GM23338 (cell line): ENCODE data around the gene SVIL.

ENCODE experiments used
- CREB1 ChIP-seq: fragments of 250-450 bp; sonication (Bioruptor Pico); IDR thresholded peaks from 2 replicates; pipeline ENCODE4 v1.5.0; 2020; ENCODE audit warnings: low read depth, mild to moderate bottlenecking, moderate library complexity
- CTCF ChIP-seq, 2 experiments: fragments of 200-600 bp in 1 of 2; sonication (generic) in 1 of 2; conservative IDR thresholded peaks; 2 replicates each; pipeline versions ENCODE4 v1.5.1 to v1.6.1; 2016 to 2017; ENCODE audit warnings: antibody characterized with exemption in 2 of 2, low read depth in 2 of 2, mild to moderate bottlenecking in 2 of 2, moderate library complexity in 1 of 2
- EZH2 ChIP-seq: fragments of 200-600 bp; sonication (generic); IDR thresholded peaks from one replicate; pipeline ENCODE4 v1.8.0; 2017; ENCODE audit warnings: antibody characterized with exemption, mild to moderate bottlenecking, low read depth; ENCODE audit not compliant: unreplicated experiment
- EZH2phosphoT487 ChIP-seq: fragments of 200-600 bp; sonication (generic); IDR thresholded peaks from one replicate; pipeline ENCODE4 v1.8.1; 2018; ENCODE audit warnings: antibody characterized with exemption; ENCODE audit not compliant: unreplicated experiment
- JUNB ChIP-seq: IDR thresholded peaks from one replicate; pipeline ENCODE4 v1.6.1; 2016; ENCODE audit warnings: antibody characterized with exemption; ENCODE audit not compliant: unreplicated experiment
- POLR2AphosphoS5 ChIP-seq: IDR thresholded peaks from 2 replicates; pipeline ENCODE4 v1.6.1; 2016; ENCODE audit warnings: antibody characterized with exemption, low read depth
- STAT1 ChIP-seq: IDR thresholded peaks from one replicate; pipeline ENCODE4 v1.6.1; 2016; ENCODE audit warnings: antibody characterized with exemption; ENCODE audit not compliant: unreplicated experiment
- TF ChIP-seq, protein P1 (sequence below): IDR thresholded peaks from one replicate; pipeline ENCODE4 v1.6.1; 2018; ENCODE audit warnings: antibody characterized with exemption; ENCODE audit not compliant: unreplicated experiment

DNA sequence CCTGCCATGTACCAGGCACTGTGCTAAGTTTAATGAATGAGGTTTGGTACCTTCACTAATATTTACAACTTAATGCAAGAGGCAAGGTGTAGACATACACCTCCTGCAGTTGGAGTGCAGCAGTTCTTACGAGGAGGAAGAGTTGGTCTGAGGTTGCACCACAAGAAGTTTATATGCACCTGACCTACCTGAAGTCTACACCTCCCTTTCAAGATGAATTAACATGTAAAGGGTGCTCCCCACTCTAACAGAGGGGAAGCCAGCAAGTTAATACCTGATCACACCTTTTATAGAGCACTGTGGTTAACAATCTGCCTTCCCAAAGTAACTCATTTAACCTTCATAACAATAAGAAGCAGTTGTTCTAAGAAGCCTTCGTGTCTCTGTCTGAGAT lies 225.9 kb downstream of the SVIL start:
- TF ChIP-seq CTCF (conservative IDR thresholded peaks at IDR 0.05; ENCODE audit: low read depth in 2 of 2) (no peak), POLR2AphosphoS5 (no peak), JUNB (no peak), EZH2phosphoT487 (no peak), EZH2 (no peak), CREB1 (CRISPR knock-in tag) (no peak), STAT1 (no peak)
- TF ChIP-seq, protein P1, sequence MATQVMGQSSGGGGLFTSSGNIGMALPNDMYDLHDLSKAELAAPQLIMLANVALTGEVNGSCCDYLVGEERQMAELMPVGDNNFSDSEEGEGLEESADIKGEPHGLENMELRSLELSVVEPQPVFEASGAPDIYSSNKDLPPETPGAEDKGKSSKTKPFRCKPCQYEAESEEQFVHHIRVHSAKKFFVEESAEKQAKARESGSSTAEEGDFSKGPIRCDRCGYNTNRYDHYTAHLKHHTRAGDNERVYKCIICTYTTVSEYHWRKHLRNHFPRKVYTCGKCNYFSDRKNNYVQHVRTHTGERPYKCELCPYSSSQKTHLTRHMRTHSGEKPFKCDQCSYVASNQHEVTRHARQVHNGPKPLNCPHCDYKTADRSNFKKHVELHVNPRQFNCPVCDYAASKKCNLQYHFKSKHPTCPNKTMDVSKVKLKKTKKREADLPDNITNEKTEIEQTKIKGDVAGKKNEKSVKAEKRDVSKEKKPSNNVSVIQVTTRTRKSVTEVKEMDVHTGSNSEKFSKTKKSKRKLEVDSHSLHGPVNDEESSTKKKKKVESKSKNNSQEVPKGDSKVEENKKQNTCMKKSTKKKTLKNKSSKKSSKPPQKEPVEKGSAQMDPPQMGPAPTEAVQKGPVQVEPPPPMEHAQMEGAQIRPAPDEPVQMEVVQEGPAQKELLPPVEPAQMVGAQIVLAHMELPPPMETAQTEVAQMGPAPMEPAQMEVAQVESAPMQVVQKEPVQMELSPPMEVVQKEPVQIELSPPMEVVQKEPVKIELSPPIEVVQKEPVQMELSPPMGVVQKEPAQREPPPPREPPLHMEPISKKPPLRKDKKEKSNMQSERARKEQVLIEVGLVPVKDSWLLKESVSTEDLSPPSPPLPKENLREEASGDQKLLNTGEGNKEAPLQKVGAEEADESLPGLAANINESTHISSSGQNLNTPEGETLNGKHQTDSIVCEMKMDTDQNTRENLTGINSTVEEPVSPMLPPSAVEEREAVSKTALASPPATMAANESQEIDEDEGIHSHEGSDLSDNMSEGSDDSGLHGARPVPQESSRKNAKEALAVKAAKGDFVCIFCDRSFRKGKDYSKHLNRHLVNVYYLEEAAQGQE: no peak
